Stimulated activated CD8-positive, alpha-beta memory T cell treated with anti-CD3 and anti-CD28 coated beads, Interleukin-12 subunit alpha, Interleukin-12 subunit beta, amount 100 ng/mL, for 24 hours (primary cell): ENCODE measurements around the gene ERGIC1.

Experiments used
- DNase-seq: peaks from one replicate; pipeline ENCODE4 v3.0.0-alpha.2; 2020; ENCODE audit errors: extremely low read depth

Gene ERGIC1

DNA sequence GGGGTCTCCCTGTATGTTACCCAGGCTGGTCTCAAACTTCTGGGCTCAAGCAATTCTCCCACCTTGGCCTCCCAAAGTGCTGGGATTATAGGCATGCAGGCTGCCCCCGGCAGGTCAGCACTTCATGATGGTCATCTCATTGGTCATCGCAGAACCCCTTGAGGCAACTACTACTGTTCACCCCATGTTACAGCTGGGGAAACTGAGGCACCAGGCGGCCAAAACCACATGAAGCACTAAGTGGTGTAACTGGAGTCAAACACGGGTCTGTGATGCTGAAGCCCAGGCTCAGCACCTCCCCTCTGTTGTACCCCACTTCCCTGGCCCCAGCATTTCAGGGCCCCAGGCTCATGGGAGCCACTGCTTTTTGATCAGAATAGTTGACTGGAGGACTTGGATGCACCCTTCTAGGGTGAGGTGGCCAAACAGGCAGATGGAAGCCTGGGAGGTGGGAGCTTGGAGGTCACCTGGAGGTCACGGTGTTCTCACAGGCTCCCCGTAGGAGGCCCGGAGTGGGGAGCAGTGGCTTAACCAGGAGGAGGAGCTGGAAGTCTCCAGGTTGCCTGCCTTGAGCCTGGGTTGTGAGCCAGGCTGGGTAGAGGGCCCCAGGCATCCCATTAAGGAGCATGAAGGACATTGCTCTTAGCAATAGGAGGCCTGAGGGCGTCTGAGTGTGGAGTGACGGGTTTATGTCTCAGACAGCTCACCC lies 67.9 kb downstream of the ERGIC1 start:
- DNase-seq, result no peak

GRCh38 chr5:172902497-172903472 lies 68.7 kb downstream of the ERGIC1 start:
- no peak for DNase-seq

- no peak for DNase-seq
Measured at GRCh38 chr5:172903790-172904189, 69.7 kb downstream of the ERGIC1 start.

DNA sequence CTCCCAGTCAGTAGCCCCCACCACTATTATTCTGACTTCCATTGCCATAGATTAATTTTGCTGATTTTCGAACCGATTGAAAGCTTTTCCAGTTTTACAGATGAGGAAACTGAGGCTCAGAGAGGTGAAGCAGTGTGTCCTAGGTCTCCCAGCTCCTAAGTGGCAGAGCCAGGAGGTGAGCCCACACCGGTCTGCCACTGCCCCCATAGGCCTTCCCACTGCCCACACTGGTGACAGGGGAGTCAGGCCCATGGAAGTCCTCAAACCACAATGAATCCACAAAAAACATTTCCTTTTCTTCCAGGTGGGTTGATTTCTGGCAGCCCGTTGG lies 70.2 kb downstream of the ERGIC1 start:
- no peak for DNase-seq

- no peak for DNase-seq
Measured at GRCh38 chr5:172904643-172905345, 70.7 kb downstream of the ERGIC1 start.

DNA sequence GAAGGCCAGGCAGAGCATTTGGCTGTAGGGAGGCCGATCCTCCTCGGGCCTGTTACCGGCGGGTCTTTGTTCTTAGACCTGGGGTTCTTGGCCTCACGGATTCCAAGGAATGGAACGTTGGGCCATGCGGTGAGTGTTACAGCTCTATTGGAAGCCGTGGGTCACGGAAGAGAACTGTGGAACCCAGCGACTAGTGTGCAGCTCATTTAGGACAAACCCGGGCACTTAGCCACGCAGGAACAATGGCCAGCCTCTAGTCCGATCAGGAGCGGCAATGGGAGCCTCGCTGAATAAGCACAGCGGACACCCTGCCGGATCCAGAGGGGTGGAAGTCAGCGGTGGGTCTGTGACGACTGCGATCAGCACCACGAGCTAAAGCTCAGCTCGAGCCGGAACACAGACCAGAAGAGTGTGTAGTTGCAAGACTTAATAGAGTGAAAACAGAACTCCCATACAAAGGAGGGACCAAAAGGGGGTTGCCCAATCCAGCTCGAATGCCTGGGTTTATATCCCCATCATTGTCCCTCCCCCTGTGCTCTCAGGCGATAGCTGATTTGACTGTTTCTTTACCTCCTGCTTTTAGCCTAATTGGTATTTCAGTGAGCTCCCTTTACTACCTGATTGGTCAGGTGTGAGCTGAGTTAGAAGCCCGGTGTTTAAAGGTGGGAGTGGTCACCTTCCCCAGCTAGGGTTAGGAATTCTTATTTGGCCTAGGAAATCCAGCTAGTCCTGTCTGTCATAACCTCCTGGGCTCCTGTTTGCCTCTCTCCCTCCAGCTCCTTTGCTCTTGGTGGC lies 71.5 kb downstream of the ERGIC1 start:
- no peak for DNase-seq

GRCh38 chr5:172906436-172906835 lies 72.4 kb downstream of the ERGIC1 start:
- no peak for DNase-seq

GRCh38 chr5:172906888-172907287 lies 72.8 kb downstream of the ERGIC1 start:
- DNase-seq, result no peak

- no peak for DNase-seq
Measured at GRCh38 chr5:172907657-172908056, 73.6 kb downstream of the ERGIC1 start.

- no peak for DNase-seq
Measured at GRCh38 chr5:172908662-172909061, 74.6 kb downstream of the ERGIC1 start.

DNA sequence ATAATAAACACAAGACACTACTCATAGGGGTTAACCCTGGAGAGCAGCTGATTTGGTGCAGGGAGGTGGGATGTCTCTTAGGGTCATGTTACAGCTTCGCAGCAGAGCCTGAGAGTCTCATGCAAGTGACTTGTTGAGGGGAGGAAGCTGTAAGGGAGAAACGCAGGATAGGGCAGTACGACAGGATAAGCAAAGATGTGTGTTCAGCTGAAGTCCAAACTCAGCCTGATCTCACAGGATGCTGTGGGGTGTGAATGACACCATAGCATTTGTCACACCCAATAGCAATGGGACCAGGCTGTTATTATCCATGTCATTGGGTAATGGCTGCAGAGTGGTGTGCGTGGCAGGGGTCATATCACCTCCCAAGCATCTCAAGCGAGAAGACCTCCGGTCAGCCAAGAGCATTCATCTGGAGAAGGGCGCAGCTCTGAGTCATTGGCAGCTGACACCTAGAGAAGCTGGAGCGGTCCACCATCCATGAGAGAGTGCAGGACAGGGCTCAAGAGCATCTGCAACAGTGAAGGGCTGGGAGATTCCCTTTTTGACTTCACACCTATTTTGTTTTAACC lies 76.0 kb downstream of the ERGIC1 start:
- no peak for DNase-seq

DNA sequence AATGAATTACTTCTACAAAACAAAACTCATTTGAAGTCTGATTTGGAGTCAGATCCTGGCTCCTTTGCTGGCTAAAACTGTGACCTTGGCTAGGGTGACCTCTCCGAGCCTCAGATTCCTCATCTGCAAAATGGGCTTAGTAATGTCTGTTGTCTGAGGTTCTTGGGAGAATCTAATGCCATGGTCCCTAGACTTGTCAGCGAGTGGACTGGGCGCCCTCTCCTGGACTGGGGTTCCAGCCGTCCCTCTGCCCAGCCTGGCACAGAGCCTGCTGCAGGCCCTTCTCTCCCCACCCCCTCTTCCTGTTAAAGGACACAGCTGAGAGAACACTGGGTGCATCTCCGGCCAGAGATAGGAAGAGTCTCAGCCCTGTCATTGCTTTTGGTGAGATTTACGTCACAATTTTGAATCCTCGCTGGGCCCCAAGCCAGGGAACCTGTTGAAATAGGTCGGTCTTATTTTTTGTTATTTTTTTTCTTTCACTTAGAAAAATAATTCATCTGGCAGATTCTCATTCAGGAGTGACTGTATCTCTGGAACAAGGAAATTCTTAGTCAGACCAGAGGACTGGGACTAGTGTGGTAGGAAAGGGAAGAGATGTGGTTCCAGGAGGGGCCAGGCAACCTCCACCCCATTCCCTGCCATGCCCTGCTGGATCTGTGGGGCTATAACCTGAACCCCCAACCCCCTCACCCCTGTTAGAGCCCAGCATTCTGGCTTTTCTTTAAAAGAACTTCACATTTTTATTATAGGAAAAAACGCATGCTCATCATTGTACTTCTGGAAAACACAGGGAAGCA lies 77.0 kb downstream of the ERGIC1 start:
- DNase-seq, result no peak

DNA sequence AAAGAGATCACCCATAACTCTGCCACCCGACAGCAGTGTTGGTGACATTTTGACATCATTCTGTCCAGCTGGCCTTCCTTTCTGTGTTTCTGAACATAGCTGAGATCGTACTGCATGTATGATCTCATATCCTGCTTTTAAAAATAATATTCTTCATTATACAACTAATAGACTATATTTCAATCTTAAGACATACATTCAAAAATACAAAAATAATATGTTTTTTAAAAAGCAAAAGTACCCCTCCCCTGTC lies 77.5 kb downstream of the ERGIC1 start:
- DNase-seq, result no peak

- DNase-seq, result no peak
Measured at GRCh38 chr5:172911976-172912375, 77.9 kb downstream of the ERGIC1 start.

GRCh38 chr5:172913117-172913850 lies 79.2 kb downstream of the ERGIC1 start:
- DNase-seq, result no peak

GRCh38 chr5:172915514-172915913 lies 81.5 kb downstream of the ERGIC1 start:
- DNase-seq, result no peak

GRCh38 chr5:172918421-172919371 lies 84.6 kb downstream of the ERGIC1 start:
- DNase-seq, result no peak

DNA sequence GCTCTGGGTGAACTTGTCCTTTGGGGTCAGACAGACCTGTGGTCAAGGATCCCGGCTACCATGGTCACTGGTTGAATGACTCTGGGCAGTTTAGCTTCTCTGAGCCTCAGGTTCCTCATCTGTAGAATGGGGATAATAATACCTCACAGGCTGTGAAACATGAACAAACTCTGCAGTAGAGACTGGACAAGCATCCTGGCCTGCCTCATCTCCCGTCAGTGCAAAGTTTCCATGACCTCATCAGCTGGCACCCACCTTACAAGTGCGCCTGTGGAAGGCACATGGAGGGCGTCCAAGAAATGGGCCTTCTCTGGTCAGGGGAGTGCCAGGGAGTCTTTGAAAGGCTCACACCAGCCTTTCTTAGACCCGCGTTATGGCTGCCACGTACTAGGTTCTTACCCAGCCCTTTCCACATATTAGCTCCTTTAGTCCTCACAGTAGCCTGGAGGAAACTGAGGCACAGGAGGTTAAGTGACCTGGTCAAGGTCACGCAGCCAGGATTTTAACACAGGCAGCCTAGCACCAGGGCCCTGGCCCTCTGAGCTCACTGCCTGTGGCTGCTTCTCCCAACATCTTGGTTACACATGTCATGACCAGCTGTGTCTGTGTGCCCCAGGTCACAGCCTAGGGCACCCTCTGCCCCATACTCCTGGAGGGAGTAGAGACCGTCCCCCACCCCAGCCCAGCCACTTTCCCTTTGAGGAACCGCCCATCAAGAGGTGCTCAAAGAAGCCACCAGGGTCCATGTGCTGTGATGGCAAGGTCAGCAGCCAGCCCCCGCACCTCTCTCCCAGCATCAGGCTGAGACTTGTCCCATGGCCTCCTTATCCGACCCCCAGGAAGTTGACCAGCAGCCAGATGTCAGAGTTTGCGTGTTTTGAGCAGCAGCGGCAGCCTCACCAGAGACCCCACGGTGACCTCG lies 85.7 kb downstream of the ERGIC1 start:
- DNase-seq, result no peak
